RWPE1 (cell line): ENCODE results near the gene TSPAN11.
"Not testable (repeated sequence)": the region's sequence is repeated elsewhere in the genome, so short reads cannot be mapped to it uniquely, and the experiment has no call there.

Experiments used
- CTCF ChIA-PET: fragments of 350-600 bp; sonication (Branson Sonifier 250); formaldehyde crosslinking; extraction: SDS; loops from one replicate; lab custom pipeline; 2021; lab: Yijun Ruan, JAX
- POLR2A ChIA-PET: fragments of 400-600 bp; formaldehyde crosslinking; extraction: SDS; loops from one replicate; lab custom pipeline; 2020; ENCODE audit warnings: antibody characterized with exemption; ENCODE audit not compliant: low non-redundant PET; lab: Yijun Ruan, JAX
- DNase-seq: peaks from one replicate; pipeline ENCODE4 v3.0.0; 2012; ENCODE audit warnings: low spot score
- H3K27ac ChIP-seq: fragments of 450-650 bp; 2 replicates; pipeline ENCODE4 v1.5.1; 2017
- TF ChIP-seq, protein P1 (sequence below): fragments of 450-650 bp; conservative IDR thresholded peaks from 2 replicates; pipeline ENCODE4 v1.5.1; 2017; ENCODE audit warnings: low read depth, mild to moderate bottlenecking

TSPAN11 gene

DNA sequence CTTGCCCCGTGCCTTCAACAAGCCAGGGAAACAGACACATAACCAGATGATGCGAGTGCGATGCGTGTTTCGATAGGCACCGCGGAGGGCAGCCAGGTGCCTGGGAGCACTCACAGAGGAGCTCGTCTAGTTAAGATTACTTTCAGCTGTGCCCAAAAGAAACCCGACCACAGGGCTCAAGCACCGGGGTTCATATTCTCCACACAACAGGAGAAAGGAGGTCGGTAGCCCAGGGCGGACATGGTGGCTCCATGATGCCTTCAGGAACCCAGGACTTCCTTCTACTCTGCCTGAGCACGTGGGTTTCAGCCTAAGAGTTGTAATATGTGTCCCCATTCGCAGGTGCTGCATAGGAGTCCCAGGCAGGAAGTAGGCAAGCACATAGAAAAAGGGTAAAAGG lies 93.4 kb downstream of the TSPAN11 start:
- no peak overlapping the region for H3K27ac ChIP-seq
- TF ChIP-seq, protein P1, sequence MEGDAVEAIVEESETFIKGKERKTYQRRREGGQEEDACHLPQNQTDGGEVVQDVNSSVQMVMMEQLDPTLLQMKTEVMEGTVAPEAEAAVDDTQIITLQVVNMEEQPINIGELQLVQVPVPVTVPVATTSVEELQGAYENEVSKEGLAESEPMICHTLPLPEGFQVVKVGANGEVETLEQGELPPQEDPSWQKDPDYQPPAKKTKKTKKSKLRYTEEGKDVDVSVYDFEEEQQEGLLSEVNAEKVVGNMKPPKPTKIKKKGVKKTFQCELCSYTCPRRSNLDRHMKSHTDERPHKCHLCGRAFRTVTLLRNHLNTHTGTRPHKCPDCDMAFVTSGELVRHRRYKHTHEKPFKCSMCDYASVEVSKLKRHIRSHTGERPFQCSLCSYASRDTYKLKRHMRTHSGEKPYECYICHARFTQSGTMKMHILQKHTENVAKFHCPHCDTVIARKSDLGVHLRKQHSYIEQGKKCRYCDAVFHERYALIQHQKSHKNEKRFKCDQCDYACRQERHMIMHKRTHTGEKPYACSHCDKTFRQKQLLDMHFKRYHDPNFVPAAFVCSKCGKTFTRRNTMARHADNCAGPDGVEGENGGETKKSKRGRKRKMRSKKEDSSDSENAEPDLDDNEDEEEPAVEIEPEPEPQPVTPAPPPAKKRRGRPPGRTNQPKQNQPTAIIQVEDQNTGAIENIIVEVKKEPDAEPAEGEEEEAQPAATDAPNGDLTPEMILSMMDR: no peak
- POLR2A ChIA-PET: no interaction called here
- CTCF ChIA-PET: no interaction called here
- DNase-seq: no peak

DNA sequence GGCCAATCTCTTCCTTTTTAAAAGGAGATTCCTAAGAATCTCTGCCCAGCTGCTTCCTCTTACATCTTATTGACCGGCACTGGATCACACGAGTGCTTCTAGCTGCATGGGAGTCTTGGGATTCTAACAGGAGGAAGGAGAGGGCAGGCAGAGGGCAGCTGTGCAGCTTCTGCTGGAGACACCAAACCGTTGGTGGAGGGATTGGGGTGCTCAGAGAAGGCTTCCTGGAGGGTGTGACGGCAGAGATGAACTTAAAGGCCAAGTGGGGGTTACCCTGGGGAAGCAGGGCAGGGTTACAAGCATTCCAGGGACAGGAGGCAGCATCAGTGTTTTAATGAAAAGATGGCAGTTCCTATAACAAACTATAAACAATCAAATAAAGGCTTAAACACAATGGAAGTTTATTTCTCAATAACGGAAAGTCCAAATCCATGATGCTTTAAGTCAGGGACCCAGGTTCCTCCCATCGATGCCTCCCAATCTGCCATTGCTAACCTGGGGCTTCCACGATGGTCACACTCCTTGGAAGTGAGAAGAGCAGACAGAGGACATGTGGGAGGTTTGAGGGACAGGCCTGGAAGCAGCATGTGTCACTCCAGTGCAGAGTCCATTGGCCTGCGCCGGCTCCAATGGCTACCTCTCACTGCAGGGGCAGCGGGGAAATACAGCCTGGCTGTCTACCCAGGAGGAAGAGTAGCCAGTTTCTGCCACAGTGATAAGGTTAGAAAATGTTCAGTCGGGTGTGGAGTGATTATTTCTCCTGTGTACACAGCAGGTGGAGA lies 94.0 kb downstream of the TSPAN11 start:
- CTCF ChIA-PET: no interaction called here
- TF ChIP-seq, protein P1: no peak
- POLR2A ChIA-PET: no interaction called here
- DNase-seq: no peak
- no peak overlapping the region for H3K27ac ChIP-seq

DNA sequence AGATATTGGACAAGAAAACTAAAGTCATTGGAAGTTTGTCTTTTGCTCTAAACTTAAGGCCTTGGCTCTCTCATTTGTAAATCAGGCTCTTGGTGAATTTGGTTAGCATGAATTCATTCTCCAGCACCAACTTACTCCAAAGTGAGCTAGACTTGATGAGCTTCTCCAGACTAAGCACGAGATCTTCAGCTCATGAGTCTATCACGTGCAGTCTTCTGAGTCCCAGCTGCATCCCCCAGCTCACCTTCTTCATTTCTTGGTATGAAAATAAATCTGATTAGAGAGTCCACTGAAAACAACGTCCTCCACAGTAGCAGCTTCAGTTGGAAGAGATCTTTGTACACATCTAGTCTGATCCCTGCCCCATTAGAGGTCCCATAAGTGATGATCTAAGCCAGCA lies 94.6 kb downstream of the TSPAN11 start:
- ChIA-PET POLR2A (no interaction called here), CTCF (no interaction called here)
- no peak overlapping the region for H3K27ac ChIP-seq

DNA sequence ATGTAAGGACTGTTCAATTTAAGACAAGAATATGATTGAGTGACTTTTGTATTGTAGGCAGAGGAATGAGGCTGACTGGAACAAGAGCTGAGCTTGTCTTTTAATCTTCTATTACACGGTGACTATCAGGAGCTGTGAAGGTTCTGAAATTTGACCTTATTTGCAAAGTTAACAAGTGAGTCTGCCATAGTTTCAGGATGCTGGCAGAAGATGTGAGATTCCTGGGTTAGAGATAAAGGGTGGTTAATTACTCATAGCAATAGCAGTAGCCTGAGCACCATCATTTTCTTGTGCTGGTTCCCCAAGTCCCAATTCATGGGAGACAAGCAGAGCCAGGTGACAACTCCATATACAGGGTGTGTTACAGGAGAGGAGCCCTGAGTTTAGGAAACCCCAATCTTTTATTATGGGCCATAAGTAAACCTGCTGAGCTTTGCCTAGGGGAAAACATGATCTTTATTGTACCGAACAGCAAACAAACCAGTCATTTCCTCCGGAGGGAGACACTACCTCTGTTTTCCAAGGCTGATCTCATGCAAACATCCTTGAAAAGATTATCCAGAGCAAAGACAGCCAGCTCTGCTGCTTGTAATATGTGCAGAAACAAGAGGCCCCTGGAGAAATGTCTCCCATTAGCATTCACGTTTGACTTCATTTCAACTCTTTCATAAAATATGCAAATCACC lies 95.4 kb downstream of the TSPAN11 start:
- ChIA-PET POLR2A (no interaction called here), CTCF (no interaction called here)
- TF ChIP-seq, protein P1: no peak

More for the DNA sequence above, 94.6 kb downstream of the TSPAN11 start:
- TF ChIP-seq, protein P1: no peak
- no peak for DNase-seq

DNA sequence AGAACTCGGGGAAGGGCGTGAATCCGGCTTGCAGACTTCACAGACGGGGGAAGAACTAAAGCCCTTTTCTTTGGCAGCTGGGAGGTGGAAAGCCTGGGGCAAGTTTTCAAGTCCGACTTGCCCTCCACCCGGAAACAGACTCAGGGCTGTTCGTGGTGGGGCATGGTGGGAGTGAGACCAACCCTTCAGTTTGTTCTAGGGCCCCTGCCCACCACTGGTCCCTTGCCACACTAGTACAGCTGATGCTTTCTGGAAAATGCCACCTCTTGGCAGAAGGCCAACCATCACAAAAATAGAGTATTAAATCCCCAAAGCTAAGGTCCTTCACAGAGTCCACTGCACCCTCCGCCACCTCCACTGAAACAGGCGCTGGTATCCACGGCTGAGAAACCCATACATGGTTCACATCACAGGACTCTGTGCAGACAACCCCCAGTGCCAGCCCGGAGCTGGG lies 96.8 kb downstream of the TSPAN11 start:
- DNase-seq: no peak
- H3K27ac ChIP-seq: no peak overlapping the region
- ChIA-PET CTCF (no interaction called here), POLR2A (no interaction called here)
- TF ChIP-seq, protein P1: no peak

More for the DNA sequence above, 95.4 kb downstream of the TSPAN11 start:
- no peak overlapping the region for H3K27ac ChIP-seq
- DNase-seq: no peak

DNA sequence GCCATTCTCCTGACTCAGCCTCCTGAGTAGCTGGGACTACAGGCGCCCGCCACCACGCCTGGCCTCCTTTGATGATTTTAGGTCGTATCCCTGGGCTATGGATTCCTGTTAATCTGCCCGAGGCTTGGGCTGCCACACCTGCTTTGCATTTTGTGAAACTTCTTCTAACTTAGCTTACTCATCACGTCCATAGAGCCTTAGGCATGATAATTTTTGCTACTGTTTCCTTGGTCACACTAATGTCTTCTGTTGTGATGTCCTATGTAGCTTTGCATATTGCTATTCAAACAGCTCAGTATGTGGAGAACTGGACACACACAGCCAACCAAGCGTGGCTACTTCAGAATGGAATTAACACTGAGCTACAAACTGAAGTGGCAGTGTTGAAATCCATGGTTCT lies 99.7 kb downstream of the TSPAN11 start:
- no peak overlapping the region for H3K27ac ChIP-seq
- TF ChIP-seq, protein P1: no peak
- POLR2A ChIA-PET: no interaction called here
- DNase-seq: no peak
- CTCF ChIA-PET: interaction anchor here (0.6 kb wide), 1 partner anchor 26 kb away, joined by 3 read pairs; no protein-coding TSS in a partner anchor

DNA sequence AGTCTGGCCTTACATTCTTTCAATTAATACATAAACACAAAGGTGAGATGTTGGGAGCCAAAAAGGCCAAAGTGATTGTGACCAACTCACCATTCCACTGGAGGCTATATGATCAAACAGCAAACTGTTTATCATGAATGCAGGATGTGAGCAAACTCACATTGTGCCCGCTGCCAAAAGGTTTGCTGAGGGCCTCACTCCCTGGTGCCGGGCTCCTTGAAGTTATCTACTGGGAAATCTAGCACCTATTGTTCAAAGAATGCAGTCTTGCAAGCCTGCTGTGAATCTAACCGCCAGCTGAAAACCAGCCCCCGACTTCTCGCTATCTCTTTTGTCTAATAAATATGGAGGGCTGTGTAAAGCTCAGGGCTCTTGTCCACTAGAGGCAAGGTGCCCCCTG lies 100.5 kb downstream of the TSPAN11 start:
- POLR2A ChIA-PET, CTCF ChIA-PET: not testable (repeated sequence)

More for the DNA sequence above, 100.5 kb downstream of the TSPAN11 start:
- not testable (repeated sequence) for DNase-seq, H3K27ac ChIP-seq
